K562 (cell line): ENCODE data around the gene GLIS1.

Experiments
- HMGXB4 ChIP-seq: sonication (generic); formaldehyde crosslinking; IDR thresholded peaks from 2 replicates; pipeline ENCODE4 v1.8.1; 2023; ENCODE audit warnings: mild to moderate bottlenecking, missing genetic modification reagents
- ZSCAN29 ChIP-seq: fragments of 450-650 bp; IDR thresholded peaks from 2 replicates; pipeline ENCODE4 v1.6.1; 2017
- ZZZ3 ChIP-seq: fragments of 450-650 bp; IDR thresholded peaks from 2 replicates; pipeline ENCODE4 v1.6.1; 2016; ENCODE audit warnings: antibody characterized with exemption, mild to moderate bottlenecking, moderate library complexity

GRCh38 chr1:53482441-53483153 lies 256.4 kb downstream of the GLIS1 start:
- TF ChIP-seq ZSCAN29 (no peak), HMGXB4 (CRISPR knock-in tag) (no peak), ZZZ3 (no peak)
